ENCODE results near the gene GRIA3. TPM values are rescaled to one million over a fixed set of nuclear protein-coding genes. Genes with fewer than 3 reads are reported as not detected.
"Not testable (repeated sequence)": the region's sequence is repeated elsewhere in the genome, so short reads cannot be mapped to it uniquely, and the experiment has no call there.

The GRIA3 gene
- total RNA-seq, 2 experiments from 2014 or later, result not detected

- H3K9me3 Mint-ChIP-seq (ENCODE audit: low read depth); H3K27ac Mint-ChIP-seq; POLR2A ChIA-PET; H3K36me3 Mint-ChIP-seq (ENCODE audit: low read depth); H3K4me1 Mint-ChIP-seq; intact Hi-C loops (cut with DNase I, micrococcal nuclease); CTCF ChIA-PET; H3K27me3 Mint-ChIP-seq; ATAC-seq; DNase-seq; H3K4me3 Mint-ChIP-seq: not testable (repeated sequence)
These were observed 202.1 kb downstream of the GRIA3 start for GRCh38 chrX:123386196-123386595.

GRCh38 chrX:123392921-123393320, 208.8 kb downstream of the GRIA3 start:
- CTCF ChIA-PET, result no interaction called here
- peaks cover 7% of the 10 kb centered on the region for H3K9me3 Mint-ChIP-seq (ENCODE audit: low read depth)
- intact Hi-C loops (cut with DNase I, micrococcal nuclease), result no loop called here
- H3K36me3 Mint-ChIP-seq (ENCODE audit: low read depth), result no peaks in the 10 kb centered on the region
- POLR2A ChIA-PET, result no interaction called here
- no peak overlapping the region for H3K4me3 Mint-ChIP-seq
- no peak overlapping the region for H3K27ac Mint-ChIP-seq
- no peaks in the 10 kb centered on the region for H3K27me3 Mint-ChIP-seq
- no peaks in the 10 kb centered on the region for H3K4me1 Mint-ChIP-seq
- DNase-seq (no peak), ATAC-seq (no peak)

- intact Hi-C loops (cut with DNase I, micrococcal nuclease), result no loop called here
- Mint-ChIP-seq H3K27me3 (no peaks in the 10 kb centered on the region), H3K9me3 (ENCODE audit: low read depth) (no peaks in the 10 kb centered on the region), H3K36me3 (ENCODE audit: low read depth) (no peaks in the 10 kb centered on the region), H3K4me1 (no peaks in the 10 kb centered on the region), H3K27ac (no peak overlapping the region), H3K4me3 (no peak overlapping the region)
- no peak for ATAC-seq
- ChIA-PET CTCF (no interaction called here), POLR2A (no interaction called here)
- no peak for DNase-seq
These were observed 215.6 kb downstream of the GRIA3 start for GRCh38 chrX:123399709-123400108.

- intact Hi-C loops (cut with DNase I, micrococcal nuclease), result no loop called here
- H3K9me3 Mint-ChIP-seq (ENCODE audit: low read depth), result no peaks in the 10 kb centered on the region
- H3K36me3 Mint-ChIP-seq (ENCODE audit: low read depth), result no peaks in the 10 kb centered on the region
- no peak overlapping the region for H3K4me3 Mint-ChIP-seq
- DNase-seq, result no peak
- H3K27ac Mint-ChIP-seq, result no peak overlapping the region
- no peaks in the 10 kb centered on the region for H3K4me1 Mint-ChIP-seq
- peaks cover 3% of the 10 kb centered on the region for H3K27me3 Mint-ChIP-seq
- CTCF ChIA-PET, result no interaction called here
- ATAC-seq, result no peak
- POLR2A ChIA-PET, result no interaction called here
These were observed 221.2 kb downstream of the GRIA3 start for GRCh38 chrX:123405231-123405630.

GRCh38 chrX:123408821-123409737, 225.0 kb downstream of the GRIA3 start:
- CTCF ChIA-PET, result no interaction called here
- no peak for ATAC-seq
- Mint-ChIP-seq H3K9me3 (ENCODE audit: low read depth) (no peaks in the 10 kb centered on the region), H3K4me1 (no peaks in the 10 kb centered on the region), H3K36me3 (ENCODE audit: low read depth) (no peaks in the 10 kb centered on the region), H3K27ac (no peak overlapping the region), H3K27me3 (peaks cover 3% of the 10 kb centered on the region), H3K4me3 (no peak overlapping the region)
- no peak for DNase-seq
- POLR2A ChIA-PET, result no interaction called here
- intact Hi-C loops (cut with DNase I, micrococcal nuclease), result no loop called here

DNA sequence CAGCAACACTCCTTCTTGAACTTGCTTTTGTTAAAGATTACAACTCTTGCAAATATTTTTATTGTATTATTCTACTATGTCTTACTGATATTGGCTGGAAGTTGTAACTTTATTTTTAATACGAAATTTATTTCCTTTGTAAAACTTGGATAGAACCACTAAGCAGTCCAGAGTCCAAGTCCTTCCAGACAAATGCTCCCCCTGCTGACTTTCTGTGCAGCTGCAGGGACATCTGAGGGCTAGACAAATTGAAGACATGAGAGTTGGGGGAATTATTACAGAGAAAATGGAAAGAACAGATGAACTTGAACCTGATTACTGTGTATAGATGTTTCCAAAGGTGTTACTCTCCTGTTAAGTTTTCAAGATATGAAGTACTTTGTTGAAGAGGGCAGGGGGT, 238.8 kb downstream of the GRIA3 start:
- H3K36me3 Mint-ChIP-seq (ENCODE audit: low read depth), result no peaks in the 10 kb centered on the region
- DNase-seq (no peak), ATAC-seq (no peak)
- CTCF ChIA-PET, result no interaction called here
- intact Hi-C loops (cut with DNase I, micrococcal nuclease), result loop anchor here in 1 of 2 experiments (5.0 kb wide), 1 partner anchor 246 kb away; no protein-coding TSS in a partner anchor
- no peak overlapping the region for H3K4me3 Mint-ChIP-seq
- H3K4me1 Mint-ChIP-seq, result no peaks in the 10 kb centered on the region
- H3K27me3 Mint-ChIP-seq, result peaks cover 2% of the 10 kb centered on the region
- no peak overlapping the region for H3K27ac Mint-ChIP-seq
- H3K9me3 Mint-ChIP-seq (ENCODE audit: low read depth), result no peaks in the 10 kb centered on the region
- POLR2A ChIA-PET, result no interaction called here

DNA sequence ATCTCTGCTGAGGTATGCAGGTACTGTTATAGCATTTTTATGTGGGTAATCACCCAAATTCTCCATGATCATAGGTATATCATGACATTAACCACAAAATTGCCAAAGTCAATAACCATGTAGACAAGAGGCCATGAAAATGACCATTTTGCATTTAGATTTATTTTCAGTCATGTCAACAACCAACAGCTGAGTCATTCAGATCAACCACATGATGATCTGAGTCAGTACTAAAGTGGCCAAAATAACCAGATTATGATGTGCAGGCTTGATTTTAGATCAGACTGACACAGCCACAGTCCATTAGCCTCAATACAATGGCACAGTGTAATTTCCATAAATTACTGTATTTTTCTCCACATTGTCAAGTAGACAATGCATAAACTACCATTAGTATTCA, 240.5 kb downstream of the GRIA3 start:
- Mint-ChIP-seq H3K4me1 (no peaks in the 10 kb centered on the region), H3K27me3 (peaks cover 2% of the 10 kb centered on the region), H3K36me3 (ENCODE audit: low read depth) (no peaks in the 10 kb centered on the region), H3K27ac (no peak overlapping the region), H3K9me3 (ENCODE audit: low read depth) (no peaks in the 10 kb centered on the region), H3K4me3 (no peak overlapping the region)
- DNase-seq (no peak), ATAC-seq (no peak)
- POLR2A ChIA-PET, result no interaction called here
- CTCF ChIA-PET, result no interaction called here
- intact Hi-C loops (cut with DNase I, micrococcal nuclease), result loop anchor here in 1 of 2 experiments (5.0 kb wide), 1 partner anchor 247 kb away; no protein-coding TSS in a partner anchor

DNA sequence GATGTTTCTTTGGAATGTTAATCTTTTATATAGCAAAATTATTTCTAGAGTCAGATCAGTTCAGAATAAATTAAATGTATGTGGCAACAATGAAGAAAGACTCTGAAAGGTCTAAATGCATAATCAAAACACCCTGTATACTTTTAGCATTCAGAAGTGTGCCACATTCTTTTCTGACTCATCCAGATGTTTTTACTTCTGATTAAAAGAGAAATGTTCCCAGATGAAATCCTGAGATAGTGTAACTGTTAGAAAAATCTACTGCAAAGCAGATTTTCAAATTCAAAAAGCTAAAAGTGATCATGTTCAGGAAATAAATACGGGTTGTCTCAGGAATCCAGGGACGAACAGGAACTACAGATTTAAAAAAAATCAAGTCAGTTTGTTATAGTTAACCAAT, 241.4 kb downstream of the GRIA3 start:
- no peaks in the 10 kb centered on the region for H3K4me1 Mint-ChIP-seq
- DNase-seq (no peak), ATAC-seq (no peak)
- H3K4me3 Mint-ChIP-seq, result no peak overlapping the region
- H3K9me3 Mint-ChIP-seq (ENCODE audit: low read depth), result no peaks in the 10 kb centered on the region
- no peak overlapping the region for H3K27ac Mint-ChIP-seq
- POLR2A ChIA-PET, result no interaction called here
- no peaks in the 10 kb centered on the region for H3K36me3 Mint-ChIP-seq (ENCODE audit: low read depth)
- peaks cover 2% of the 10 kb centered on the region for H3K27me3 Mint-ChIP-seq
- CTCF ChIA-PET, result no interaction called here
- intact Hi-C loops (cut with DNase I, micrococcal nuclease), result no loop called here

GRCh38 chrX:123425904-123426303, 241.8 kb downstream of the GRIA3 start:
- intact Hi-C loops (cut with DNase I, micrococcal nuclease), result no loop called here
- Mint-ChIP-seq H3K27me3 (peaks cover 3% of the 10 kb centered on the region), H3K36me3 (ENCODE audit: low read depth) (no peaks in the 10 kb centered on the region)

DNA sequence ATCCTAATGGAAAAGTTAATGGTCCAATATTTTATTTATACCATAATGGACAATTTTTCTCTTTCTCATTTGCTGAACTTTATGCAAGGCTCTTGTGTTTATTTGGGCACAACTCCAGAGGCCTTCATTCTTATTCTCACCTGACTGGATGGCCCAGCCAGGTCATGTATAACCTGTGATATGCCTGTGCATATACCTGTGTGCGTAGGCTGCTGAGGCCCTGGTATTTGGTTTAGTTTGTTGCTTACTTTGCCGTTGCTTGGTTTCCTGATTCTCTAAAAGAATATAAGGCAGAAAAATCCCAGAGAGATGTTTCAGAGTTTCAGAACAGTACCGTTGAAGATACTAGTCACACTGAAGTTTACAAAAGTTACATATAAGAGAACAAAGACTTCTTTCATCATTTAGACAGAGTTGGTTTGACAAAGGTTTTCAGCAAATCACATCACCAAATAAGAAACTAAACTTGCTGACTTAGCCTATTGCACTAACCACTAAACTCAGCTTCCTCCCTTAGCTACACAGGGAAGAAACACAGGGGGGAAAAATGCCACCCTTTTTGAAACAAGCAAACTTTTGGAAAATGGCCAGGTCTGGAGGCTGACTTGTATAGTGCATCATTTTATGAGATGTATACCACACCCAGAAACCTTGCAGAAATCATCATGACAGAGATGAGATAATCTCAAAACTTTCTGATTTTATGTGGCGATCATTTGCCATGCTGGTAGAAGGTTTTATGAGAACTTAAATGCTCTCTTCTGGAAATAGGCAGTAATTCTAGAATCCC, 248.5 kb downstream of the GRIA3 start:
- Mint-ChIP-seq H3K27ac (no peak overlapping the region), H3K27me3 (peaks cover 2% of the 10 kb centered on the region), H3K4me1 (no peaks in the 10 kb centered on the region), H3K9me3 (ENCODE audit: low read depth) (no peaks in the 10 kb centered on the region), H3K36me3 (ENCODE audit: low read depth) (no peaks in the 10 kb centered on the region), H3K4me3 (no peak overlapping the region)
- intact Hi-C loops (cut with DNase I, micrococcal nuclease), result no loop called here
- ATAC-seq (no peak), DNase-seq (no peak)
- POLR2A ChIA-PET, result no interaction called here
- CTCF ChIA-PET, result no interaction called here

More at GRCh38 chrX:123425904-123426303, 241.8 kb downstream of the GRIA3 start:
- Mint-ChIP-seq H3K4me1 (no peaks in the 10 kb centered on the region), H3K27ac (no peak overlapping the region), H3K9me3 (ENCODE audit: low read depth) (no peaks in the 10 kb centered on the region), H3K4me3 (no peak overlapping the region)
- POLR2A ChIA-PET, result no interaction called here
- ATAC-seq (no peak), DNase-seq (no peak)
- CTCF ChIA-PET, result no interaction called here

DNA sequence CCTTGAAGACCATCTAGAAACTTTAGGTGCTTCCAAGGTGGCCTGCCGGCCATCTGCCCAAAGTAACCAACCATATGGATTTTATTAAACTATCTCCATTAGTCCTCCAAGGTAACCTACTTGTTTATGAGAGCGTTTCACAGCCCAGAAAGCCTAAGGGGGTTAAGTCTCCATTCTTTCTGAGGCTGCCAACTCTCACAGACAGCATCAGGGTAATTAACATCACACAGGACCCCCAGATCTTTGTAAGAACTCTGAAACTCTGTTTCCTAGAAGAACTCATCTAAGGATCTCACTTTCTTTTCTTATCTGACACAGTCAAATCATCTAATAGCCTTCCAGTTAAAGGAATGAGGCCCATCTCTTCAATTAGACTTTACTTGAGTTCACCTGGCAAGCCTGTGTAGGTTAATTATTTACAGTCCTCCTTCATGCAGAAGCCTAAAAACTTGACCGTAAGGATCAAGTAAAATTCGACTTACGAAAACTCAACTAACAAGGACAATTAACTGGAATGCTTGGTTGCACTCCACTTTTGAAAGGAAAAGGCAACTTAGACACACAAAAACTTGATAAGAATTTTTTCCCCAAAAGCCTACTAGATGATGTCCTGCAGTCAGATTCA, 252.5 kb downstream of the GRIA3 start:
- H3K36me3 Mint-ChIP-seq (ENCODE audit: low read depth), result no peaks in the 10 kb centered on the region
- intact Hi-C loops (cut with DNase I, micrococcal nuclease), result no loop called here
- H3K27me3 Mint-ChIP-seq, result no peaks in the 10 kb centered on the region
- ChIA-PET POLR2A (no interaction called here), CTCF (no interaction called here)
- H3K9me3 Mint-ChIP-seq (ENCODE audit: low read depth), result no peaks in the 10 kb centered on the region
- no peaks in the 10 kb centered on the region for H3K4me1 Mint-ChIP-seq
- DNase-seq (no peak), ATAC-seq (no peak)
- H3K27ac Mint-ChIP-seq, result no peak overlapping the region
- H3K4me3 Mint-ChIP-seq, result no peak overlapping the region

DNA sequence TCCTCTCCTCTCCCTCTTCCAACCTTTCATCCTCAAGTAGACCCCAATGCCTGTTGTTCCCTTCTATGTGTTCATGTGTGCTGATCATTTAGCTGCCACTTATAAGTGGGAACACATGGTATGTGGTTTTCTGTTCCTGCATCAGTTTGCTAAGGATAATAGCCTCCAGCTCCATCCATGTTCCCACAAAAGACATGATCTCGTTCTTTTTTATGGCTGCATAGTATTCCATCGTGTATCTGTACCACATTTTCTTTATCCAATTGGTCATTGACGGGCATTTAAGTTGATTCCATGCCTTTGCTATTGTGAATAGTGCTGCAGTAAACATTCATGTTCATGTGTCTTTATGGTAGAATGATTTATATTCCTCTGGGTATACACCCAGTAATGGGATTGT, 255.8 kb downstream of the GRIA3 start:
- POLR2A ChIA-PET; H3K4me3 Mint-ChIP-seq; DNase-seq; intact Hi-C loops (cut with DNase I, micrococcal nuclease); H3K4me1 Mint-ChIP-seq; ATAC-seq; H3K27ac Mint-ChIP-seq; CTCF ChIA-PET; H3K27me3 Mint-ChIP-seq; H3K36me3 Mint-ChIP-seq (ENCODE audit: low read depth); H3K9me3 Mint-ChIP-seq (ENCODE audit: low read depth): not testable (repeated sequence)

All from activated CD4-positive, alpha-beta T cell treated with anti-CD3 and anti-CD28 coated beads for 36 hours (primary cell).